Endodermal cell (in vitro differentiated cells): ENCODE measurements around the gene CLIP4. TPM values are rescaled to one million over a fixed set of nuclear protein-coding genes. Genes with fewer than 3 reads are reported as not detected.

Source experiments
- DNase-seq: peaks from one replicate; pipeline ENCODE4 v3.0.0-alpha.2; 2017
- H3K27ac ChIP-seq: 2 replicates; pipeline ENCODE4 v1.5.1; 2013; ENCODE audit warnings: mild to moderate bottlenecking, low read depth, low read length, moderate library complexity
- H3K27me3 ChIP-seq: 2 replicates; pipeline ENCODE4 v1.6.1; 2013; ENCODE audit warnings: mild to moderate bottlenecking, low read length, moderate library complexity; ENCODE audit not compliant: insufficient read depth, control insufficient read depth, poor library complexity, severe bottlenecking
- H3K36me3 ChIP-seq: 2 replicates; pipeline ENCODE4 v1.7.0; 2013; ENCODE audit warnings: mild to moderate bottlenecking, low read length, moderate library complexity; ENCODE audit not compliant: control insufficient read depth, insufficient read depth
- H3K4me1 ChIP-seq: one replicate; pipeline ENCODE4 v1.7.0; 2013; ENCODE audit warnings: low read length; ENCODE audit not compliant: control insufficient read depth, insufficient read depth
- H3K4me3 ChIP-seq: 2 replicates; pipeline ENCODE4 v1.5.1; 2013; ENCODE audit warnings: mild to moderate bottlenecking, low read length, moderate library complexity
- H3K9ac ChIP-seq: 2 replicates; pipeline ENCODE4 v1.6.1; 2013; ENCODE audit warnings: mild to moderate bottlenecking, low read length, moderate library complexity; ENCODE audit not compliant: poor library complexity, severe bottlenecking; ENCODE audit errors: extremely low read depth
- H3K9me3 ChIP-seq: 2 replicates; pipeline ENCODE4 v1.6.1; 2013; ENCODE audit warnings: mild to moderate bottlenecking, low read length, moderate library complexity; ENCODE audit not compliant: control insufficient read depth
- H3K27ac Mint-ChIP-seq: 2 replicates; pipeline ENCODE4 v1.8.0; 2020; ENCODE audit warnings: mixed read lengths
- H3K27me3 Mint-ChIP-seq: 2 replicates; pipeline ENCODE4 v1.8.0; 2021; ENCODE audit warnings: mild to moderate bottlenecking, mixed read lengths; ENCODE audit not compliant: insufficient read depth
- H3K36me3 Mint-ChIP-seq: 2 replicates; pipeline ENCODE4 v1.8.0; 2020; ENCODE audit warnings: low read depth, mixed read lengths
- H3K4me1 Mint-ChIP-seq: 2 replicates; pipeline ENCODE4 v1.8.0; 2020; ENCODE audit warnings: mixed read lengths
- H3K4me3 Mint-ChIP-seq: 2 replicates; pipeline ENCODE4 v1.8.0; 2020; ENCODE audit warnings: mild to moderate bottlenecking, moderate library complexity, mixed read lengths
- H3K9me3 Mint-ChIP-seq: 2 replicates; pipeline ENCODE4 v1.8.0; 2020; ENCODE audit warnings: mild to moderate bottlenecking, mixed read lengths
- CTCF ChIP-seq: fragments of 200-600 bp; sonication (generic); conservative IDR thresholded peaks from 2 replicates; pipeline ENCODE4 v1.5.0; 2021; ENCODE audit warnings: antibody characterized with exemption, mild to moderate bottlenecking
- WGBS, 2 experiments: methylation state at CpG; one replicate each; pipeline versions ENCODE4 v1.1.5 to v1.1.7; 2013; ENCODE audit warnings: missing lambda C conversion rate in 2 of 2, mixed read lengths in 1 of 2; ENCODE audit not compliant: insufficient coverage in 1 of 2, insufficient read length in 1 of 2; 5-methylcytosine and 5-hydroxymethylcytosine counted together
- total RNA-seq, 2 donors: library from RNA; stranded (reverse); fragmentation: NEBNext Ultra II Directional in 1 of 2; extraction: Animal tissue kit (Norgen Biotek cat#: 25700) in 1 of 2; gene quantifications; 2 replicates in 1 of 2; 3 replicates in 1 of 2; pipeline ENCODE4 v1.2.1, GENCODE V29; 2021

The CLIP4 gene
- total RNA-seq, 2 donors from 2014 or later, result 8.0 to 10.9 TPM

GRCh38 chr2:29109246-29109645, 6.0 kb upstream of the CLIP4 start:
- Mint-ChIP-seq H3K36me3 (no peaks in the 10 kb centered on the region), H3K4me1 (peaks cover 16% of the 10 kb centered on the region), H3K27me3 (peaks cover 25% of the 10 kb centered on the region), H3K27ac (no peak overlapping the region), H3K4me3 (no peak overlapping the region), H3K9me3 (no peaks in the 10 kb centered on the region)
- Histone ChIP-seq H3K4me1 (peaks cover 7% of the 10 kb centered on the region), H3K36me3 (no peaks in the 10 kb centered on the region), H3K4me3 (no peak overlapping the region), H3K27ac (no peak overlapping the region), H3K9me3 (no peaks in the 10 kb centered on the region), H3K9ac (no peak overlapping the region), H3K27me3 (peaks cover 3% of the 10 kb centered on the region)
- no peak for TF ChIP-seq CTCF
- DNase-seq, result no peak
- 83 to 100% methylated on average over 1 to 2 of the region's 2 CpGs for WGBS, 2 experiments

DNA sequence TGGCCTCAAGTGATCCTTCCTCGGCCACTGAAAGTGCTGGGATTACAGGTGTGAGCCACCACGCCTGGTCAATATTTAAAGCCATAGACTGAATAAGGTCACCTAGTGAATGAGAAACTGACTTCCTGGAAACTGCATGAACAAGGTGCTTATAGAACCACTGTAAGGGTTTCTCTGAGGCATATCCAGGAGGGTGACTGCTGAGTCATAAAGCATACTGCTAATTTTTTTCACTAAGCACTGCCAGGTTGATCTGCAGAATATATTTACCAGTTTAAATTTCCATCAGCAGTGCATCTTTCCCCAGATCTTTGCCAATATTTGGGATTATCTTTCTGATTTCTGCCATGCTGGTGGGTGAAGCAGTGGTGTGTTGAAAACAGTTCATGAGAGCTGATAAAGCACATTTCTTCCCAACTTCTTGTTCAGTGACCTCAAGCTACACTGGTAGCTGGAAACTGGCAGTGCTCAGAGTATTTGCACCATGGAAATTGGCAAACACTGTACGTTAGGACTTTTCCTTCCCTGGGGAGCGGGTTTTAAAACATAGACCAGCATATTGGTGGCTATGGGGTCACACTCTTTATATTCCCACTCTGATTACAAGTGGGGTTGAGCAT, 4.2 kb upstream of the CLIP4 start:
- Mint-ChIP-seq H3K4me3 (no peak overlapping the region), H3K27me3 (peaks cover 35% of the 10 kb centered on the region), H3K9me3 (no peaks in the 10 kb centered on the region), H3K4me1 (peaks cover 15% of the 10 kb centered on the region), H3K36me3 (no peaks in the 10 kb centered on the region), H3K27ac (no peak overlapping the region)
- H3K9me3 ChIP-seq, result no peaks in the 10 kb centered on the region
- no peak overlapping the region for H3K27ac ChIP-seq
- peaks cover 3% of the 10 kb centered on the region for H3K4me1 ChIP-seq
- H3K9ac ChIP-seq, result no peak overlapping the region
- no peak for DNase-seq
- no peak overlapping the region for H3K4me3 ChIP-seq
- TF ChIP-seq CTCF, result no peak
- WGBS, 2 experiments, result 93 to 100% methylated on average over 3 to 4 of the region's 4 CpGs
- peaks cover 15% of the 10 kb centered on the region for H3K27me3 ChIP-seq
- H3K36me3 ChIP-seq, result no peaks in the 10 kb centered on the region

DNA sequence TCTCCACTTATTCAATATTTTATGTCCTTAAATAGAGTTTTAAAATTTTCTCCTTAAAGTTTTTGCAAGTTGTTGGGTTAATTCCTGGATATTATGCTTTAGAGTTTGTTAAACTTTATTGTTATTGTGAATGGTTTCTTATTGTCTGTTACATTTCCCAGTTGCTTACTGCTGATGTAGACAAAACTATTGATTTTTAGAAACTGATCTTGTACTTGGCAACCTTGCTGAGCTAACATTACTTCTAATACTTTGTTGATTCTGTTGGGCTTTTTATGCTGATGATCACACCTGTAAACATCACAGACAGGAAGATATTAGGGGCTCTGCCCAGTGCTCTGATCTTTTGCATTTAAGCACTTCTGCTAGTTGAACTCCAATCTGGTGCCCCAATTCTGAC, 2.8 kb upstream of the CLIP4 start:
- Histone ChIP-seq H3K27me3 (peaks cover 25% of the 10 kb centered on the region), H3K27ac (no peak overlapping the region), H3K9me3 (no peaks in the 10 kb centered on the region), H3K4me1 (peaks cover 3% of the 10 kb centered on the region), H3K36me3 (no peaks in the 10 kb centered on the region), H3K9ac (no peak overlapping the region), H3K4me3 (no peak overlapping the region)
- H3K4me1 Mint-ChIP-seq, result peaks cover 11% of the 10 kb centered on the region
- H3K36me3 Mint-ChIP-seq, result no peaks in the 10 kb centered on the region
- no peak for DNase-seq
- TF ChIP-seq CTCF, result no peak
- H3K27me3 Mint-ChIP-seq, result peaks cover 48% of the 10 kb centered on the region
- no peaks in the 10 kb centered on the region for H3K9me3 Mint-ChIP-seq
- H3K4me3 Mint-ChIP-seq, result no peak overlapping the region
- no peak overlapping the region for H3K27ac Mint-ChIP-seq
